Effector memory CD4-positive, alpha-beta T cell (primary cell): ENCODE results near the gene LSAMP.

Experiments used
- DNase-seq, 3 donors: peaks; one replicate each; pipeline ENCODE4 v3.0.0-alpha.2; 2020
- H3K27ac ChIP-seq: 2 replicates; pipeline ENCODE4 v1.7.0; 2013; ENCODE audit warnings: mild to moderate bottlenecking, low read length, moderate library complexity; ENCODE audit not compliant: insufficient read depth, poor library complexity, severe bottlenecking
- H3K27me3 ChIP-seq: replicated peaks from 2 replicates; pipeline ENCODE4 v1.7.0; 2013; ENCODE audit warnings: mild to moderate bottlenecking, low read length; ENCODE audit not compliant: insufficient read depth, control insufficient read depth, poor library complexity, severe bottlenecking
- H3K36me3 ChIP-seq: 2 replicates; pipeline ENCODE4 v1.7.0; 2013; ENCODE audit warnings: mild to moderate bottlenecking, low read length, moderate library complexity; ENCODE audit not compliant: control insufficient read depth, insufficient read depth
- H3K4me1 ChIP-seq: 2 replicates; pipeline ENCODE4 v1.7.0; 2013; ENCODE audit warnings: low read length, mild to moderate bottlenecking; ENCODE audit not compliant: control insufficient read depth, insufficient read depth, poor library complexity, severe bottlenecking
- H3K4me3 ChIP-seq: 2 replicates; pipeline ENCODE4 v1.7.0; 2013; ENCODE audit warnings: low read length, low read depth, mild to moderate bottlenecking; ENCODE audit not compliant: insufficient read depth, poor library complexity, severe bottlenecking
- H3K9me3 ChIP-seq: 2 replicates; pipeline ENCODE4 v1.7.0; 2013; ENCODE audit warnings: mild to moderate bottlenecking, low read length, moderate library complexity; ENCODE audit not compliant: control insufficient read depth

The LSAMP gene

GRCh38 chr3:116405231-116405630, 40.1 kb downstream of the LSAMP start:
- Histone ChIP-seq H3K27ac (no peak overlapping the region), H3K36me3 (no peaks in the 10 kb centered on the region), H3K4me3 (no peak overlapping the region), H3K9me3 (no peaks in the 10 kb centered on the region), H3K27me3 (no peaks in the 10 kb centered on the region), H3K4me1 (no peaks in the 10 kb centered on the region)
- no peak for DNase-seq

DNA sequence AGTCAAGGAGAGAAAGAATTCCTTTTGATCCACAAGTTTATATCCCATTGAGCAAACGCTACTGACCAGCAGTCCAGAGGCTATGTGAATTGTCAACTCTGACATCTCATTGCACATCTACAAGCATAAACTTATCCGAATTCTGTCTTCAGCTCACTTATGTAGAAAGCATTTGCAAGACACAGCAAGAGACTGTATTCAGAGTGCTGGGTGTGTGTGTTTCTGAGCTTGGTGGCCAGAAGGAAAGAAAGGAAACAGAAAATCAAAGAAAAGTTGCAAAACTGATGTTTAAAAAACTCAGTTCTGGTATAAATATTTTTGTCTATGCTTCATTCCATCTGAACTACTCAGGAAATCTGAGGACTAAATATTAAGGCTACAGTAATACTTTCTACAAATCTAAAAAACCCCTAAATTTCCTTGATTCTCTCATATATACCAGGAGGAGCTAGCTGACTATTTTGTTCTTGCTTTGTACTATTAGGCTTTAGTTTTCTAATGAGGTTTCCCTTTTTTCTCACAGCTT, 45.5 kb downstream of the LSAMP start:
- DNase-seq: no peak
- H3K4me3 ChIP-seq: no peak overlapping the region
- no peaks in the 10 kb centered on the region for H3K36me3 ChIP-seq
- no peaks in the 10 kb centered on the region for H3K27me3 ChIP-seq
- H3K4me1 ChIP-seq: no peaks in the 10 kb centered on the region
- H3K9me3 ChIP-seq: no peaks in the 10 kb centered on the region
- H3K27ac ChIP-seq: no peak overlapping the region

GRCh38 chr3:116394365-116394764, 50.9 kb downstream of the LSAMP start:
- no peaks in the 10 kb centered on the region for H3K4me1 ChIP-seq
- H3K4me3 ChIP-seq: no peak overlapping the region
- H3K27me3 ChIP-seq: no peaks in the 10 kb centered on the region
- no peak overlapping the region for H3K27ac ChIP-seq
- peaks cover 6% of the 10 kb centered on the region for H3K9me3 ChIP-seq
- no peak for DNase-seq
- H3K36me3 ChIP-seq: no peaks in the 10 kb centered on the region

- Histone ChIP-seq H3K27me3 (no peaks in the 10 kb centered on the region), H3K4me3 (no peak overlapping the region), H3K9me3 (peaks cover 6% of the 10 kb centered on the region), H3K4me1 (no peaks in the 10 kb centered on the region), H3K27ac (no peak overlapping the region), H3K36me3 (no peaks in the 10 kb centered on the region)
- no peak for DNase-seq
These were observed 52.1 kb downstream of the LSAMP start for GRCh38 chr3:116393199-116393598.

- H3K27ac ChIP-seq: no peak overlapping the region
- H3K4me3 ChIP-seq: no peak overlapping the region
- no peaks in the 10 kb centered on the region for H3K27me3 ChIP-seq
- no peaks in the 10 kb centered on the region for H3K4me1 ChIP-seq
- no peaks in the 10 kb centered on the region for H3K36me3 ChIP-seq
- H3K9me3 ChIP-seq: peaks cover 6% of the 10 kb centered on the region
- DNase-seq: no peak
These were observed 53.0 kb downstream of the LSAMP start for GRCh38 chr3:116392291-116392690.

GRCh38 chr3:116391296-116392201, 53.7 kb downstream of the LSAMP start:
- H3K4me3 ChIP-seq: no peak overlapping the region
- H3K9me3 ChIP-seq: peaks cover 6% of the 10 kb centered on the region
- H3K4me1 ChIP-seq: no peaks in the 10 kb centered on the region
- H3K27me3 ChIP-seq: no peaks in the 10 kb centered on the region
- no peak overlapping the region for H3K27ac ChIP-seq
- no peak for DNase-seq
- H3K36me3 ChIP-seq: no peaks in the 10 kb centered on the region

- H3K27me3 ChIP-seq: no peaks in the 10 kb centered on the region
- no peak for DNase-seq
- H3K4me1 ChIP-seq: no peaks in the 10 kb centered on the region
- H3K9me3 ChIP-seq: peaks cover 6% of the 10 kb centered on the region
- H3K27ac ChIP-seq: no peak overlapping the region
- H3K36me3 ChIP-seq: no peaks in the 10 kb centered on the region
- H3K4me3 ChIP-seq: no peak overlapping the region
These were observed 55.0 kb downstream of the LSAMP start for GRCh38 chr3:116390318-116390717.

DNA sequence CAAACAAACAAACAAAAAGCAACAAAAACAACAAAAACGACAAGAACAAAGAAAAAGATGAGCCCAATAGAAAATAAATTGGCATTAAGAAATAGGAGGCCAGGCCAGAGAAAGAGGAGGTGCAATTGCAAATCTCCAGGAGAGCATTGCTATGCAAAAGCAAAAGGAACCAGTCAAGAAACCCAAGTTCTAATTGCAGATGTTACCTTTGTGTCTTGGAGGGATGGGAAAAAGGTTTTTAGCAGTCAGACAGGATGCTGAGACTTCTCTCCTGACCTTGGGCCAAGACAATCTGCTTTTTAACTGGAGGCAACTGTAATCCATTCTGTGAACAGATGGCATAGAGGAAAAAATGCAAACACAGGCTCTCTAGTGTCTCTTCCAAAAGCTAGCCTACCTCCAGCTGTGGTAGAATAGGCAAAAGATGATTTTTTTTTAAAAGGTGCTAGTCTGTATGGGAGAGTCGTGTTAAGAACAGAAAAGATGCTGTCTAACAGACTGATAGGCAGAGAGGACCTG, 56.4 kb downstream of the LSAMP start:
- H3K4me3 ChIP-seq: no peak overlapping the region
- H3K27me3 ChIP-seq: no peaks in the 10 kb centered on the region
- H3K27ac ChIP-seq: no peak overlapping the region
- H3K36me3 ChIP-seq: no peaks in the 10 kb centered on the region
- H3K4me1 ChIP-seq: no peaks in the 10 kb centered on the region
- DNase-seq: no peak
- peaks cover 6% of the 10 kb centered on the region for H3K9me3 ChIP-seq

DNA sequence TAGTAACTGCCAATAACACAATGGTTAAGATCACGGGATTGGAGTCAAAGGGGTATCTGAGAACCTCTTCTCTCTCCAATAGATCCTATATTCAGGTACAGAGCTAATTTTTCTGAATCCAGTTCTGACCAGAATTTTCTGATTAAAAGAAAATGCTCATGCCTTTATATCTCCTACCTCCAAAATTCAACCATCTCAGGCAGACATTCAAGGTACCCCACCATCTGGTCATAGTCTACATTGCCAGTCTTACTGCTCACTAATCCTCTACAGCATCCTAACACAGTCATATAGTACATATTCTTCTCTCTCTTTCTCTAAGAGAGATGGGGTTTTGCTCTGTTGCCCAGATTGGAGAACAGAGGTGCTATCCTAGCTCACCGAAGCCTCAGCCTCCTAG, 59.1 kb downstream of the LSAMP start:
- Histone ChIP-seq H3K4me1 (no peaks in the 10 kb centered on the region), H3K27me3 (no peaks in the 10 kb centered on the region), H3K4me3 (no peak overlapping the region), H3K36me3 (no peaks in the 10 kb centered on the region), H3K9me3 (no peaks in the 10 kb centered on the region), H3K27ac (no peak overlapping the region)
- no peak for DNase-seq

DNA sequence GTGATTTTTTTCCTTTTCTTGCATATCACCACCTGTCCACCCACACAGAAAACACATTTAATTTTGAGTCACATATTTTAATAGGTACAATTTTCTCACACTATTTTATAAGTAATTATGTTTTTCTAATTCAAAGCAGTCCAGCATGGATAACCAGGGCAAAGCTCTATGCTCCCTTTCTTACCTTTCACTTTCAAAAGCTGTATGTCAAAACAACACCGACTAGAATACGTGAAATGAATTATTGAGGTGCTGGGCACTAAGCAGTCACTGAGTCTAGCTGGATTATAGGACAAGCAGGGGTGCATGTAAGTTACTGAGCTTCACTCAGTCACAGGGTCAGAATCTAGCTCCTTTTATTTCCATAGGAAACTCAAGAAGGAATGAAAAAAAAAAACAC, 60.6 kb downstream of the LSAMP start:
- no peaks in the 10 kb centered on the region for H3K27me3 ChIP-seq
- H3K4me3 ChIP-seq: no peak overlapping the region
- DNase-seq: no peak
- no peaks in the 10 kb centered on the region for H3K4me1 ChIP-seq
- H3K9me3 ChIP-seq: no peaks in the 10 kb centered on the region
- H3K27ac ChIP-seq: no peak overlapping the region
- H3K36me3 ChIP-seq: no peaks in the 10 kb centered on the region
